ENCODE data around the gene C16orf92. TPM values are rescaled to one million over a fixed set of nuclear protein-coding genes. Genes with fewer than 3 reads are reported as not detected.

C16orf92 gene
- total and polyA plus RNA-seq, 2 of the 13 experiments (the other 11 are each of a cell fraction or from before 2014, with no cell fraction given) = not detected

- TF ChIP-seq ARID2 (CRISPR knock-in tag; IDR thresholded peaks at IDR 0.05; ENCODE audit: borderline replicate concordance) (no peak), IRX3 (CRISPR knock-in tag; IDR thresholded peaks at IDR 0.05; ENCODE audit: borderline replicate concordance, low read depth) (peak; percentile 42; the same call in 1 of the 2 replicates), NFKBIZ (CRISPR knock-in tag; IDR thresholded peaks at IDR 0.05) (no peak), MEIS2 (CRISPR knock-in tag; IDR thresholded peaks at IDR 0.05) (no peak), MBNL3 (CRISPR knock-in tag; conservative IDR thresholded peaks at IDR 0.05) (no peak), JUNB (CRISPR knock-in tag; IDR thresholded peaks at IDR 0.05; ENCODE audit: borderline replicate concordance) (peak; percentile 79), FOXM1 (CRISPR knock-in tag; IDR thresholded peaks at IDR 0.05) (no peak), ZNF83 (CRISPR knock-in tag; IDR thresholded peaks at IDR 0.05; ENCODE audit: borderline replicate concordance) (0 out of 2 replicates have a peak, but pooled peaks have one; percentile 21), CHCHD3 (CRISPR knock-in tag; IDR thresholded peaks at IDR 0.05) (no peak), RFX5 (IDR thresholded peaks at IDR 0.05; ENCODE audit: low read depth, low read length) (0 out of 2 replicates have a peak, but pooled peaks have one; percentile 33), ISL2 (CRISPR knock-in tag; IDR thresholded peaks at IDR 0.05) (no peak), ATF3 (CRISPR knock-in tag; IDR thresholded peaks at IDR 0.05) (no peak), ARNTL (CRISPR knock-in tag; IDR thresholded peaks at IDR 0.05) (no peak), THAP7 (CRISPR knock-in tag; IDR thresholded peaks at IDR 0.05) (no peak), SCMH1 (CRISPR knock-in tag; IDR thresholded peaks at IDR 0.05; ENCODE audit: borderline replicate concordance) (no peak), ZNF503 (CRISPR knock-in tag; IDR thresholded peaks at IDR 0.05) (no peak), GATAD1 (CRISPR knock-in tag; IDR thresholded peaks at IDR 0.05) (no peak)
- TF ChIP-seq, protein P1, sequence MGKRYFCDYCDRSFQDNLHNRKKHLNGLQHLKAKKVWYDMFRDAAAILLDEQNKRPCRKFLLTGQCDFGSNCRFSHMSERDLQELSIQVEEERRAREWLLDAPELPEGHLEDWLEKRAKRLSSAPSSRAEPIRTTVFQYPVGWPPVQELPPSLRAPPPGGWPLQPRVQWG (CRISPR knock-in tag; IDR thresholded peaks at IDR 0.05; ENCODE audit: borderline replicate concordance, low read depth) = no peak
- TF ChIP-seq, protein P2, sequence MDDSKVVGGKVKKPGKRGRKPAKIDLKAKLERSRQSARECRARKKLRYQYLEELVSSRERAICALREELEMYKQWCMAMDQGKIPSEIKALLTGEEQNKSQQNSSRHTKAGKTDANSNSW (CRISPR knock-in tag; IDR thresholded peaks at IDR 0.05; ENCODE audit: borderline replicate concordance) = peak; percentile 36; the same call in 1 of the 2 replicates
- TF ChIP-seq, protein P3, sequence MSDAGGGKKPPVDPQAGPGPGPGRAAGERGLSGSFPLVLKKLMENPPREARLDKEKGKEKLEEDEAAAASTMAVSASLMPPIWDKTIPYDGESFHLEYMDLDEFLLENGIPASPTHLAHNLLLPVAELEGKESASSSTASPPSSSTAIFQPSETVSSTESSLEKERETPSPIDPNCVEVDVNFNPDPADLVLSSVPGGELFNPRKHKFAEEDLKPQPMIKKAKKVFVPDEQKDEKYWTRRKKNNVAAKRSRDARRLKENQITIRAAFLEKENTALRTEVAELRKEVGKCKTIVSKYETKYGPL (CRISPR knock-in tag; IDR thresholded peaks at IDR 0.05) = no peak
- TF ChIP-seq, protein P4, sequence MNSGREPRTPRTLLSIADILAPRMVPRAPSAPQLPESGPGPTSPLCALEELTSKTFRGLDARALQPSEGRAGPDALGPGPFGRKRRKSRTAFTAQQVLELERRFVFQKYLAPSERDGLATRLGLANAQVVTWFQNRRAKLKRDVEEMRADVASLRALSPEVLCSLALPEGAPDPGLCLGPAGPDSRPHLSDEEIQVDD (CRISPR knock-in tag; IDR thresholded peaks at IDR 0.05; ENCODE audit: borderline replicate concordance) = 0 out of 2 replicates have a peak, but pooled peaks have one; percentile 86
Observed at GRCh38 chr16:30065943-30066760, 43.2 kb downstream of the C16orf92 start (continued).
